Measurements from ENCODE around the gene MME.

The MME gene

DNA sequence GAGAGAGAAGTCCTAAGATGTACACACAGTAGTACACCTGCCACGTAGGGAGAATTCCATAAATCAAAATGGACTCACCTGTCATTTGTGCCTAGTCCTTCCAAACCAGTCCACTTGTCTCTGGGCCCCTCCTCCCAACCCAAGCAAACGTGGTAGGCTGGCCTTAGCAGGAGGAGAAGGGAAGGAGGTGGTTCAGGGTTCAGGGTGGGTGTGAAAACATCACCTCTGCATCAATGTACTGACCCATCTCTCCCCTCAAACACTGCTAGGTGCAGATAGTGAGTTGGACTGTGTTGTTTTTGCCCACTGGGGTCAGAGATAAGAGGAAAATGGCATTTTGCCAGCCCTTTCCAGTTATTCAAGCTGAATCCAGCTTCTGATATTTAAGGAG is 99.3 kb downstream of the MME start:
- TF ChIP-seq, protein P1, sequence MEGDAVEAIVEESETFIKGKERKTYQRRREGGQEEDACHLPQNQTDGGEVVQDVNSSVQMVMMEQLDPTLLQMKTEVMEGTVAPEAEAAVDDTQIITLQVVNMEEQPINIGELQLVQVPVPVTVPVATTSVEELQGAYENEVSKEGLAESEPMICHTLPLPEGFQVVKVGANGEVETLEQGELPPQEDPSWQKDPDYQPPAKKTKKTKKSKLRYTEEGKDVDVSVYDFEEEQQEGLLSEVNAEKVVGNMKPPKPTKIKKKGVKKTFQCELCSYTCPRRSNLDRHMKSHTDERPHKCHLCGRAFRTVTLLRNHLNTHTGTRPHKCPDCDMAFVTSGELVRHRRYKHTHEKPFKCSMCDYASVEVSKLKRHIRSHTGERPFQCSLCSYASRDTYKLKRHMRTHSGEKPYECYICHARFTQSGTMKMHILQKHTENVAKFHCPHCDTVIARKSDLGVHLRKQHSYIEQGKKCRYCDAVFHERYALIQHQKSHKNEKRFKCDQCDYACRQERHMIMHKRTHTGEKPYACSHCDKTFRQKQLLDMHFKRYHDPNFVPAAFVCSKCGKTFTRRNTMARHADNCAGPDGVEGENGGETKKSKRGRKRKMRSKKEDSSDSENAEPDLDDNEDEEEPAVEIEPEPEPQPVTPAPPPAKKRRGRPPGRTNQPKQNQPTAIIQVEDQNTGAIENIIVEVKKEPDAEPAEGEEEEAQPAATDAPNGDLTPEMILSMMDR (IDR thresholded peaks at IDR 0.05; ENCODE audit: low read depth, low read length): no peak
- no peak for DNase-seq (ENCODE audit: low read depth in 2 of 2)
- H3K4me3 ChIP-seq (replicated peaks in 1 of 2; ENCODE audit: low read depth in 2 of 2, low read length in 2 of 2): no peak overlapping the region

DNA sequence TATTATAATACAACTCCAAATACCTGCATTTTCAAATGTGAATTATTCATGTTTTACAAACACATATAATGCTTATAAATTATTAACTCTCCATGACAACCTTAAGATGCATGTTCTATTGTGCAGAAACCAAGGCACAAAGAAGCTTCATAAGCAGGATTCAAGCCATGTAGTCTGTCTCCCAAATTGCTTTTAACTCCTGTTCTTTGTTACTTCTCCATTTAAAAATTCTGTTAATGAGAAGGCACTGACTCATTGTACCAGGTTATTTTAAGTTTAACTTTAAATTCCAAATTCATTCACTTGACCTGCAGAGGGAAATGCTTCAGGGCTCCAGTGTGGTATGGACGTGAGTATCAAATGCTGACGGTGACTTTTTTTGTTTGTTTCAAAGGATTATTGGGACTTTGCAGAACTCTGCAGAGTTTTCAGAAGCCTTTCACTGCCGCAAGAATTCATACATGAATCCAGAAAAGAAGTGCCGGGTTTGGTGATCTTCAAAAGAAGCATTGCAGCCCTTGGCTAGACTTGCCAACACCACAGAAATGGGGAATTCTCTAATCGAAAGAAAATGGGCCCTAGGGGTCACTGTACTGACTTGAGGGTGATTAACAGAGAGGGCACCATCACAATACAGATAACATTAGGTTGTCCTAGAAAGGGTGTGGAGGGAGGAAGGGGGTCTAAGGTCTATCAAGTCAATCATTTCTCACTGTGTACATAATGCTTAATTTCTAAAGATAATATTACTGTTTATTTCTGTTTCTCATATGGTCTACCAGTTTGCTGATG is 100.0 kb downstream of the MME start:
- TF ChIP-seq, protein P1 (IDR thresholded peaks at IDR 0.05; ENCODE audit: low read depth, low read length): no peak
- no peak overlapping the region for H3K4me3 ChIP-seq (replicated peaks in 1 of 2; ENCODE audit: low read depth in 2 of 2, low read length in 2 of 2)
- no peak for DNase-seq (ENCODE audit: low read depth in 2 of 2)

DNA sequence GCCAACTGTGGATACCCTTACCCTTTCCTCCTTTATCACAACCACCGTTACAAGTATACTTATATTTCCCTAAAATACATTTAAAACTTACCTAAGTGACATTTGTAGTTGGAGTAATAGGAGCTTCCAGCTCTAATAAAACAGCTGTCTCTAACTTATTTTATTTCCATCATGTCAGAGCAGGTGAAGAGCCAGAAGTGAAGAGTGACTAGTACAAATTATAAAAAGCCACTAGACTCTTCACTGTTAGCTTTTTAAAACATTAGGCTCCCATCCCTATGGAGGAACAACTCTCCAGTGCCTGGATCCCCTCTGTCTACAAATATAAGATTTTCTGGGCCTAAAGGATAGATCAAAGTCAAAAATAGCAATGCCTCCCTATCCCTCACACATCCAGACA is 102.3 kb downstream of the MME start:
- no peak for DNase-seq (ENCODE audit: low read depth in 2 of 2)
- TF ChIP-seq, protein P1 (IDR thresholded peaks at IDR 0.05; ENCODE audit: low read depth, low read length): no peak
- no peak overlapping the region for H3K4me3 ChIP-seq (replicated peaks in 1 of 2; ENCODE audit: low read depth in 2 of 2, low read length in 2 of 2)

DNA sequence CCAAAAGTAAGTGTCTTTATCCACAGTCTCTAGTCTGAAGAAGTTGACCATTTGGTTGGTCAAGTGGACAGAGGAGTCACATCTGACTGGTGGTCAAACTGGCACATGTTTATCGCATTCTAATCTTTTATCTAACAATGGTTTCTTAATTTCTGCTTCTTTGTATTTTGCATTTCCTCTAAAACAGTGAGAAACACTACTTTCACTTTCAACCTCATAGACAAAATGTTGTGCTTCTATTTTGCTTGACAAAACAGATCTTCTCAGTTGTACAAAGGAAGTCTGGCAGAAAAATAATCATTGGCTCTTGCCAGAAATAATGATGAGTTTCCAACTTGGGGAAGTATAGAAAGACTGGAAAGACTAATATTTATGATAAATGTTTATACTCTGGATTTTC is 103.9 kb downstream of the MME start:
- H3K4me3 ChIP-seq (replicated peaks in 1 of 2; ENCODE audit: low read depth in 2 of 2, low read length in 2 of 2): no peak overlapping the region
- no peak for DNase-seq (ENCODE audit: low read depth in 2 of 2)
- TF ChIP-seq, protein P1 (IDR thresholded peaks at IDR 0.05; ENCODE audit: low read depth, low read length): no peak

DNA sequence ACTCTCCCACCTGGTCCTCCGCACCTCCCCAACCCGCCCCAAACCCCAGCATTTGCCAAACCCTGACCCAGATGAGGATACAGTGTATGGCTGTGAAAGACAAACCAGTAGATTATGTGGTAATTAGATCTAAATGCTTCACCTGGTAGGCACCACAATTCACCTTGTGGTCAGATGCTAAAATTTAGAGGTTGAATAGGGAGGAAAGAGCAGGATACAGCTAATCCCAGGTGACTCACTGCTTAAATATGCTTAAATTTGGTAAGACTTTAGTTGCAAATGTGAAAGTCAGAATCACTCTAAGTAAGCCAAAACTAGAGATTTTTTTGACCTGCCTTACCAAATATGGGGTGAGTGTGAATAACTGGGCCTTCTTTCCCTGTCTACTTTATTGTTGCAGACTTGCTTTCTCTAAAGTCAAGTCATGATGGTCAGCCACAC is 105.5 kb downstream of the MME start:
- no peak overlapping the region for H3K4me3 ChIP-seq (replicated peaks in 1 of 2; ENCODE audit: low read depth in 2 of 2, low read length in 2 of 2)
- TF ChIP-seq, protein P1 (IDR thresholded peaks at IDR 0.05; ENCODE audit: low read depth, low read length): no peak
- DNase-seq (ENCODE audit: low read depth in 2 of 2): peak; percentile 67 to 82

DNA sequence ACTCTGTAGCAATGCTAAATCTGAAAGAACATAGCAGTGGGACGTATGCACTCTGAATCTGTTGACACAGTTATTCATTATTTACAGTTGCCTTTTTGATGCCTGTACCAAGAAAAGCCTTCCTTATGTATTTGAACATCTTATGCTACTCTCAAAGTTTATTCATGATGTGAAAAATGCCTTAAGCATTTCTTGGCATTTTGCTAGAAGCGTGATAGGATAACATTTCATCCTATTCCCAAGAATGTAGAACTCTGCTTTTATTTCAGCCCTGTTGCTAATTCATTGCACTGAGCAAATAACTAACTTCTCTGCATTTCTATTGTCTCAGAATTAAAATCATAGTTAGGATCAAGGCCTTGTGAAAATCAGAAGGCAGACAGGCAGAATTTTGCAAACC is 107.9 kb downstream of the MME start:
- TF ChIP-seq, protein P1 (IDR thresholded peaks at IDR 0.05; ENCODE audit: low read depth, low read length): no peak
- peak in 1 of 2 donors; percentile 23 for DNase-seq (ENCODE audit: low read depth in 2 of 2)
- H3K4me3 ChIP-seq (replicated peaks in 1 of 2; ENCODE audit: low read depth in 2 of 2, low read length in 2 of 2): no peak overlapping the region

DNA sequence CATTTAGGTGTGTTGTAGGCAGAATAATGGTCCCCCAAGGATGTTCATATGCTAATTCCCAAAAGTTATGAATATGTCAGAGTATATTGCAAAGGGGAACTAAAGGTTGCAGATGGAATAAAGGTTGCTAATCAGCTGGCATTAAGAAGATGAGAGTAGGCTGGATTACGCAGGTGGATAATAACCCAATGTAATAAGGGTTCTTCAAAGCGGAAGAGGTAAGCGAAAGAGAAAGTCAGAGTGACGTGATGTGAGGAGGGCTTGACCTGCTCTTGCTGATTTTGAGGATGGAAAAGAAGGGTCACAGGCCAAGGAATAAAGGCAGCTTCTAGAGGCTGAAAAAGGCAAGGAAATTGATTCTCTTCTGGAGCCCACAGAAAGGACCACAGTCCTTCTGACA is 109.4 kb downstream of the MME start:
- no peak for DNase-seq (ENCODE audit: low read depth in 2 of 2)
- H3K4me3 ChIP-seq (replicated peaks in 1 of 2; ENCODE audit: low read depth in 2 of 2, low read length in 2 of 2): no peak overlapping the region

More for the DNA sequence above, 109.4 kb downstream of the MME start:
- TF ChIP-seq, protein P1 (IDR thresholded peaks at IDR 0.05; ENCODE audit: low read depth, low read length): no peak

All from cardiac fibroblast (primary cell).